Loucy (cell line): ENCODE results near the gene ADARB2.

Experiments
- CTCF ChIP-seq: fragments of 200-600 bp; sonication (generic); conservative IDR thresholded peaks from 2 replicates; pipeline ENCODE4 v1.5.1; 2014; ENCODE audit warnings: mild to moderate bottlenecking, antibody characterized with exemption, low read length
- EZH2phosphoT487 ChIP-seq: fragments of 200-600 bp; IDR thresholded peaks from 2 replicates; pipeline ENCODE4 v1.6.1; 2018; ENCODE audit warnings: antibody characterized with exemption, mild to moderate bottlenecking, moderate library complexity, borderline replicate concordance

DNA sequence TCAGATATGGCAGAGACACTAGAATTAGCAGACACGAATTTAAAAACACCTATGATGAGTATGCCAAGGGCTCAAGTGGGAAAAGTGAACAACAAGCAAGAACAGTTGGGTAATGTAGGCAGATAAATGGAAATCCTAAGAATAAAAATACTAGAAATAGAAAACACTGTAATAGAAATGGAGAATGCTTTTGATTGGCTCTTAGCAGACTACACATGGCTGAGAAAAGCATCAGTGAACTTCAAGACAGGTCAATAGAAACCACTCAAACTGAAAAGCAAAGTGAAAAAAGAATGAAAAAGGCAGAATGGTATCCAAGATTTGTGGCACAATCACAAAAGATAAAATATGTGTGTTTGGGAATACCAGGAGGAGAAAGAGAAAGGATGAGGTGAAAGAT, 598.8 kb downstream of the ADARB2 start:
- TF ChIP-seq CTCF (no peak), EZH2phosphoT487 (no peak)
